Measurements from ENCODE around the gene ALDOA.
A peak's percentile ranks its signal among the peaks of the same experiment; 100 is the strongest.
"Not testable (repeated sequence)": the region's sequence is repeated elsewhere in the genome, so short reads cannot be mapped to it uniquely, and the experiment has no call there.

ALDOA gene

DNA sequence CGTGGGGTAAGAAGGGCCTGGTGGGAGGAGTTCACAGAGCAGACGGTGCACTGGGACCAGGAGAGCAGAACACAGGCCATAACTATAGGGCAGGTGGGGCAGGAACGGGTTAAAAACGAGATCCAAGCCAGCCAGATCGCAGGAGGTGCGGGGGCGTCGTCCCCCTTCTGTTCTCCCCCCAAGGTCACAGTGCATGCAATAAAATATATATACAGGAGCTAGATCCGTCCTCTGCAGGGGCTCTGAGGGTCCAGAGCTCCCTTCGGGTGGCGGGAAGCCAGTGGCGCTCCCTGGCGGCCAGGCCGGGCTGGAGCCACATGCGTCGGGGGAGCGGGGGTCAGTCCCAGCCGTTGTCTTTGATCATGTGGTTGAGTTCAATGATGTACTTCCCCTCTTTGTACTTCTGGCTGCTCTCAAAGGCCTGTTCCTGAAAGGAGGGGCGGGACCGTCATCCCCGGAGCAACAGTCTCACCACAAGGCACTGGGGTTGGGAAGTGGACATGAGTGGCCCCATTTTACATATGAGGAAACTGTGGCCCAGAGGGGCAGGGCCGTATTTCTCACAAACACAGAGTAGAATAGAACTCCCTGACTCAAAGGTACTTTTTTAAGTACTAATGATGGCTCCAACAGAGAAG lies 26.9 kb downstream of the ALDOA start:
- peak; percentile 87 to 88 for DNase-seq

- no peak for DNase-seq
These were observed 29.1 kb downstream of the ALDOA start for GRCh38 chr16:30094541-30095165.

GRCh38 chr16:30095166-30096078 lies 29.9 kb downstream of the ALDOA start:
- DNase-seq = peak; percentile 41 to 48

DNA sequence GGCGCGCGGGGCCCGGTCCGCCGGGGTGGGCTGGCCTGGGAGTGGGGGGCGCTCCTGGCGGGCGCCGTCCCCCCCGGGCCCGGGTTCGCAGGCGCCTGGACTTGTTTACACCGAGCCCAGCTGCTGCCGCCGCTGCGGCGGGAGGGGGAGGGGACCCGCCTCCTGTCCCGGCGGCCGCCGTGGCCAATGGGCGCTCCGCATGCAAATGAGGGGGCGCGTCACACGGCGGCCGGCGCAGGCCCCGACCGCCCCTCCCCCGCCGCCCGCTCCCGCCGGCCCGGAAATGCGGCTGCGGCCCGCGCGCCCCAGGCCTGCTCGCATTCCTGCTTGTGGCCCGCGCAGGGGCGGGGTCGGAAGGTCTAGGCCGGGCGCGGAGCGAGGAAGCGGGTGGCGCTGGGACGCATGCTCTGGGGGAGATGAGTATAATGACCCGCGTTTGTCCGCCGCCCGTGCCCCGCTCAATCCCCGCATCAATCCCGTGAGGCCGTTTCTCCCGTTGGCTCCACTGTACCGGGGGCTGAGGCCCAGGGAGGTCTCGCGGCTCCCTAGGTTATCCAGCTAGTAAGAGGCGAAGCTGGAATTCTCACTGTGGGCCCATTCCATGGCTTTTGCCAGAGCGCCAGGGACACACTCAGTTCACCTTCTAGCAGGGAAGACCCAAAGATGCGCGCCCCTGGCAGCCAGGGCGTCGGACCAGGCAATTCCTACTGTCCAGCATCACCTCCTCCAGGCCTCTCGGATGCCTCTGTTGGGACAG lies 30.7 kb downstream of the ALDOA start, which contains the start of gene YPEL3:
TSS of gene YPEL3 (minus strand) at position 109 of the 757 bp plus-strand sequence. CDS start 731 bp downstream, outside the sequence.
- DNase-seq = peak; percentile 85 to 90

DNA sequence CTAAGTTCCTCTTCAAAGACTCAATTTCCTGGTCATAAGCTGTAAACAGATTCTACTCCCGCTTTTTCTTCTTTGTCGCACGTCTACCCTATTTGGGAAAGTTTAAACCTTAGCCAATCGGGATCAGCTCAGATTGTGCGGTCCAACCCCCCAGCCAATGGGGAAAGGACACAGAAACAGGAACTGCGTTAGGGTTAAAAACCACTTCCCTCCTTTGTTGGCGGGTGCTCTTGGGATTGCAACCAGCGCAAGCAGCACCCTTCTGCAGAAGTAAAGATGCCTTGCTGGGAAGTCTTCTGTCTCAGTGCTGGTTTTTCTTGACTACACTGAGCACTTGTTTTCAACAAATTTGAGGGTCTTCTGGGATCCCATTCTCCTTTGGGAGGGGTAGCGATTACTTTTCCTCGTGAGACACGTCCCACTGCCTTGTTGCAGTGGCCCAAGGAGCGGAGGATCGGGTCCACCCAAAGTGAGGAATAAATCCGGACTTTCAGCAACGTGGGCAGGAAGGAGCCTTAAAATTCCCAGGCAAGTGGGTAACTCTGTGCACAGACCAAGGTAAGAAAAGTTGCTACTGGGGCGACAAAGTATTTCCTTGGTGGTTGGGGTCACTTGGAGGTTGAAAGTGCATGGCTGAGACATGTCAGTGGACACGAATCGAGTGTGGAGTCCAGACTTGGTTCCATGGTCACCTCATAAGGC lies 31.5 kb downstream of the ALDOA start:
- DNase-seq = peak in 1 of 2 experiments; percentile 36

DNA sequence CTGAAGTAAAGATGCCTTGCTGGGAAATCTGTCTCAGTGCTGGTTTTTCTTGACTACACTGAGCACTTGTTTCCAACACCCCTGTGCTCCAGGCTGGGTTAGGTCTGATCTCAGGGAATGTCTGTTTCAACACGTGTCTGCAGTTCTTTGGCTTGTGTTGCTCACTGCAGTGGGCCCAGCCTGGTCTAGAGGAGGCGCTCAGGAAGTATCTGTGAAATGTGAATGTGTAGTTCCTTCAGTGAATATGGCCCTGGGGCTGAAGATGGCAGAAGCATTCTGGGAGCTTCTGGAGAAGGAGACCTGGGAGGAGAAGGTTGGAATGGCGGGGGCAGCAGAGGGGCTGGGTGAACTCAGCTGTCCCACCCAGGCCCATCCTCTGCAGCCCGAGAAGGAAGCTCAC lies 38.5 kb downstream of the ALDOA start:
- no peak for DNase-seq

DNA sequence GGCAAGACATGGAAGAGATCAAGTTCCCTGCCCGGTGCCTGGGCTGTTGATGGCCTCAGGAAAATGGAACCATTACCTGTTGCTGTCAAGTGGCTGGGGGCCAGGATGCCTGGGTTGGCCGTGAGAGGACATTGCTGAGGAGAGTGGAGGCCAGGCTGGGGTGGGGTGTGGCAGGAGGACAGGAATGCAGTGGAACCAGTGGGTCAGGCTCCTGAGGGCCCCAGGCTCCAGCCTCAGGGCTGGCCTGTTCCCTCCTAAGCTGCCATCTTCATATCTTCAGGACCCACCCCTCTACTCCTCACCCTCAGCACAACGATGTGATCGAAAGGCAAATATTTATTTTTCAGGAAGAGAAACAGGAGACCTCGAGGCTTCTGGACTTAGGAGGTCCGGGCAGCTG lies 38.9 kb downstream of the ALDOA start:
- DNase-seq = no peak

DNA sequence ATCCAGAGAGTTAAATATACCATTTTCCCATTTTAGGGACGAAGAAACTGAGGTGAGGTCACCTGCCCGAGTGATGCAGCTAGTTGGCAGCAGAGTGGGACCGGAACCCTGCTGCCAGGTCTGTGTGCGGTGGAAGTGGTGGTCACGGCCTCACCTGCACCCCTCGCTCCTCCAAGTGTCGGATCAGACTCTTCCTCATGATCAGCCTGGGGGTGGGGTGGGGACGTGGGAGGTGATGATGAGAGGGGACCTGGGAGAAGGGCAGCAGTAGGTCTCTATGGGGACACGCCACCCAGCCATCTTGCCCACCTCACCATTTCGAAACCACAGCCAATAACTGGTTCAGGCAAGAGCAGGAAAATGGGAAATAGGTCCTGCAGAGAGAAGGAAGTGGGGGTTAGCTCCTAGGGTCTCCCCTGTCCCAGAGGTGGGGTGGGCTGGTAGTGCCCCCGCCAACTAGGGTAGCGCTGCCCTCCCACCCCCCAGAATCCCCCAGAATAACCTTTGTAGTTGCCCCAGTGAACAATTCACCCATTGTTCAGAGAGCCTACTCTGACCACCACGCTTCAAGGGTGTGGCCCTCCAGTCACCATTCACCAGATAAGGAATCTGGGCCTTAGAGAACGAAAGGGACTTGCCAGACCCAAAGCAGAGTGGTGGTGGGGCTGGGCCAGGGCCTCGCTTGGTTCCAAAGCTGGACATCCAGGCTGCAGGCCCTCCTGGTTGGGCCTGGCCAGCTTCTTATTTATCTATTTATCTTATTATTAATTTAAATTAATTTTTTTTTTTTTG lies 42.7 kb downstream of the ALDOA start:
- DNase-seq = no peak

GRCh38 chr16:30110661-30111060 lies 45.1 kb downstream of the ALDOA start:
- no peak for DNase-seq

- peak; percentile 80 to 83 for DNase-seq
These were observed 46.9 kb downstream of the ALDOA start for GRCh38 chr16:30112197-30113030.

GRCh38 chr16:30113031-30113710 lies 47.6 kb downstream of the ALDOA start, which contains the start of gene GDPD3:
GDPD3 (minus strand) TSS chr16:30113537; CDS start chr16:30113478, 59 bp downstream.
- DNase-seq = no peak

DNA sequence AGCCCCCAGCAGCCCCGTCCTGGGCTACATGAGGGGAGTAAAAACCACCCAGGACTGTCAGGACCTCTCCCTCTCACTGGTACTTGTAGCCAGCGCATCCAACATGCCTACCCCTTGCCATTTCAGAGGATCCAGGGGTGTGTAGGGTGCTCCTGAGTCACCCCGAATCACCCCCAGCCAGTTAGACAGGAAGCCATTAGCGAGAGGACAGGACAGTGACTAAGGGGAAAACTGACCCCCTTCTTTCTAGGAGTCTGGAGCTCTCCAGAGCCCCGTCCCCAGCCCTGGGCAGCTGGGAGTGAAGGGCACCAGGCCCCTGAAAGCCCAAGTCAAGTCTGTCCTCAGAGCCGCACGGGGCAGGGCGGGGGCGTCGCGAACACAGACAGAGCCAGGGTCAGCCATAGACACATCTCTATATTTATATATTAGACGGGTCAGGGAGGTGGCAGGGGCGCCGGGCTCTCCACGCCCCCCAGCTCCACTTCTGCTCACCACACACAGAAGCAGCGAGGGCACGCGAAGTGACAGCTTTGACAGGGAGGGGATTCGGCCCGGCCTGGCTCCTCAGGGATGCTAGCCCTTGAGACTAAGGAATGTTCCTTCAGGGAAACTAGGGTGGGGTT lies 48.3 kb downstream of the ALDOA start:
- DNase-seq = no peak

- no peak for DNase-seq
These were observed 48.9 kb downstream of the ALDOA start for GRCh38 chr16:30114411-30114810.

DNA sequence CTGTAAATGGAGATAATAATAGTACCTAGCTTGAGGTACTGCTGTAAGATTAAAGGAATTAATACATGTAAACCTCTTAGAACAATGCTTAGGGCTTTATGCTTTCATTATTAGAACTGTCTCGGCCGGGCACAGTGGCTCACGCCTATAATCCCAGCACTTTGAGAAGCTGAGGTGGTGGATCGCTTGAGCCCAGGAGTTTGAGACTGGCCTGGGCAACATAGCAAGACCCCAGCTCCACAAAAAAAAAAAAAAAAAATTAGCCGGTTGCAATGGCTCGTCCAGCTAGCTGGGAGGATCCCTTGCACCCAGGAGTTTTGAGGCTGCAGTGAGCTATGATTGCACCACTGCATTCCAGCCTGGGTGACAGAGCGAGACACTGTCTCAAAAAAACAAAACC lies 49.3 kb downstream of the ALDOA start:
- DNase-seq = not testable (repeated sequence)

GRCh38 chr16:30115238-30115637 lies 49.7 kb downstream of the ALDOA start:
- no peak for DNase-seq

GRCh38 chr16:30116291-30117207 lies 51.0 kb downstream of the ALDOA start:
- no peak for DNase-seq

- DNase-seq = no peak
These were observed 52.2 kb downstream of the ALDOA start for GRCh38 chr16:30117768-30118167.

DNA sequence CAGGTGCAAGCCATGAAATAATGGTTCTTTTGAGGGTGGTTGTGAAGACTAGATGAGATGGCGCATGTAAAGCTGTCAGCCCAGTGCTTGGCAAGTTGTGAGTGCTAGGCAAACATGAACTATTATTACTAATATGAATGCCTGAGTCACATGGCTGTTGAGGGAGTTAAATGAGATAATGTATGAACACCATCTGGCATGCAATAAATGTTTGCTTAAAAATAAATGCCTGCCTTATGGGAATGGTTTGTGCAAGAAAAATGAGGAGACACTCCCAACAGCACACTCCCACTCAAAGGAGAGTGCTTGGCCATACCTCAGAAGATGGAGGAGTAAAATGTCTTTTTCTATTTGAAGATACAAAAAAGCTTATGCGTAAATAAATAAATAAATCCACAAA lies 53.9 kb downstream of the ALDOA start:
- DNase-seq = no peak

Data from activated T-cell treated with anti-CD3 and anti-CD28 coated beads, Interleukin-2, amount 50 U/mL, for 48 hours (primary cell).